KMS-11 (cell line): ENCODE measurements around the gene FAM171A2.

Source experiments
- H2AFZ ChIP-seq: fragments of 200-600 bp; sonication (generic); 2 replicates; pipeline ENCODE4 v1.6.1; 2016; ENCODE audit warnings: antibody characterized with exemption, mixed run types, low read depth
- H3K27ac ChIP-seq: fragments of 200-600 bp; sonication (generic); 2 replicates; pipeline ENCODE4 v1.6.1; 2016; ENCODE audit warnings: mild to moderate bottlenecking, mixed run types
- H3K27me3 ChIP-seq: fragments of 200-600 bp; sonication (generic); 2 replicates; pipeline ENCODE4 v1.6.1; 2017; ENCODE audit warnings: mild to moderate bottlenecking, low read depth, mixed run types, moderate library complexity; ENCODE audit not compliant: insufficient read depth
- H3K36me3 ChIP-seq: fragments of 200-600 bp; sonication (generic); 2 replicates; pipeline ENCODE4 v1.6.1; 2017; ENCODE audit warnings: mild to moderate bottlenecking, mixed run types; ENCODE audit not compliant: insufficient read depth
- H3K4me1 ChIP-seq: fragments of 200-600 bp; sonication (generic); 2 replicates; pipeline ENCODE4 v1.6.1; 2016; ENCODE audit warnings: mild to moderate bottlenecking, low read depth, mixed run types; ENCODE audit not compliant: poor library complexity, severe bottlenecking
- H3K4me2 ChIP-seq: fragments of 200-600 bp; sonication (generic); 2 replicates; pipeline ENCODE4 v1.7.0; 2016; ENCODE audit warnings: mild to moderate bottlenecking, mixed run types
- H3K4me3 ChIP-seq: fragments of 200-600 bp; sonication (generic); IDR thresholded peaks from 2 replicates; pipeline ENCODE4 v1.6.1; 2017; ENCODE audit warnings: low read depth, low read length, mixed read lengths; ENCODE audit not compliant: insufficient read depth
- H3K79me2 ChIP-seq: fragments of 200-600 bp; sonication (generic); 2 replicates; pipeline ENCODE4 v1.6.1; 2016; ENCODE audit warnings: low read depth, mixed run types; ENCODE audit not compliant: insufficient read depth
- H3K9ac ChIP-seq: fragments of 200-600 bp; sonication (generic); 2 replicates; pipeline ENCODE4 v1.6.1; 2016; ENCODE audit warnings: mild to moderate bottlenecking, mixed run types
- H4K20me1 ChIP-seq: fragments of 200-600 bp; sonication (generic); 2 replicates; pipeline ENCODE4 v1.6.1; 2016; ENCODE audit warnings: mild to moderate bottlenecking, mixed run types; ENCODE audit not compliant: insufficient read depth
- CTCF ChIP-seq: fragments of 200-600 bp; sonication (generic); conservative IDR thresholded peaks from 2 replicates; pipeline ENCODE4 v1.6.1; 2017; ENCODE audit warnings: low read depth, mild to moderate bottlenecking, antibody characterized with exemption, low read length, moderate library complexity, mixed read lengths

FAM171A2 gene

DNA sequence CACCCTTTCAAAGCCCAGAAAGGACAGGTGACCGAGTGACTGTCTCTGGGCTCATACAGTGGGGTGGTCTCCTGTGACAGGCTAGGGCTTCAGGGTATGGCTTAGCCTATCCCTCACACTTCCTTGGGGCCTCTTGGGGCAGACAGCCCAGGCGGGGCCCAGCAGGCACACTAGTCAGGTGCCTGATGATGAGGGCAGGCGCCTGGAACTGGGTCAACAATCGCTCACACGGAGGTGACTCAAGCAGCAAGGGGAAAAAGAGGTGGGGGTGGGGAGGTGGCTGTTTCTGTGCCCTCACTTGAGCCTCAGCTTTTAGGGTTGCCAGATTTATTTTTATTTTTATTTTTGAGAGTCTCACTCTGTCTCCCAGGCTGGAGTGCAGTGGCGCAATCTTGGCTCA lies 25.0 kb downstream of the FAM171A2 start:
- H3K9ac ChIP-seq, result no peak overlapping the region
- no peak overlapping the region for H2AFZ ChIP-seq
- H4K20me1 ChIP-seq, result no peaks in the 10 kb centered on the region
- H3K4me3 ChIP-seq, result no peak overlapping the region
- peaks cover 3% of the 10 kb centered on the region; the same call in 1 of the 2 replicates for H3K27me3 ChIP-seq
- TF ChIP-seq CTCF, result no peak
- H3K27ac ChIP-seq, result no peak overlapping the region
- H3K79me2 ChIP-seq, result no peaks in the 10 kb centered on the region
- no peaks in the 10 kb centered on the region for H3K36me3 ChIP-seq
- no peak overlapping the region for H3K4me2 ChIP-seq
- no peaks in the 10 kb centered on the region for H3K4me1 ChIP-seq

GRCh38 chr17:44335968-44336367 lies 27.7 kb downstream of the FAM171A2 start:
- no peaks in the 10 kb centered on the region for H4K20me1 ChIP-seq
- no peak overlapping the region for H3K9ac ChIP-seq
- no peak overlapping the region for H3K27ac ChIP-seq
- peaks cover 9% of the 10 kb centered on the region for H3K4me1 ChIP-seq
- no peaks in the 10 kb centered on the region for H3K36me3 ChIP-seq
- no peak overlapping the region for H3K4me3 ChIP-seq
- H3K79me2 ChIP-seq, result no peaks in the 10 kb centered on the region
- H3K4me2 ChIP-seq, result no peak overlapping the region
- H3K27me3 ChIP-seq, result no peaks in the 10 kb centered on the region
- H2AFZ ChIP-seq, result no peak overlapping the region
- TF ChIP-seq CTCF, result no peak

- Histone ChIP-seq H3K9ac (no peak overlapping the region), H3K27me3 (no peaks in the 10 kb centered on the region), H2AFZ (no peak overlapping the region), H3K27ac (no peak overlapping the region), H3K4me2 (no peak overlapping the region), H4K20me1 (no peaks in the 10 kb centered on the region), H3K79me2 (no peaks in the 10 kb centered on the region), H3K4me3 (no peak overlapping the region), H3K36me3 (no peaks in the 10 kb centered on the region), H3K4me1 (peaks cover 11% of the 10 kb centered on the region)
- no peak for TF ChIP-seq CTCF
Measured at GRCh38 chr17:44335564-44335963, 28.1 kb downstream of the FAM171A2 start.

DNA sequence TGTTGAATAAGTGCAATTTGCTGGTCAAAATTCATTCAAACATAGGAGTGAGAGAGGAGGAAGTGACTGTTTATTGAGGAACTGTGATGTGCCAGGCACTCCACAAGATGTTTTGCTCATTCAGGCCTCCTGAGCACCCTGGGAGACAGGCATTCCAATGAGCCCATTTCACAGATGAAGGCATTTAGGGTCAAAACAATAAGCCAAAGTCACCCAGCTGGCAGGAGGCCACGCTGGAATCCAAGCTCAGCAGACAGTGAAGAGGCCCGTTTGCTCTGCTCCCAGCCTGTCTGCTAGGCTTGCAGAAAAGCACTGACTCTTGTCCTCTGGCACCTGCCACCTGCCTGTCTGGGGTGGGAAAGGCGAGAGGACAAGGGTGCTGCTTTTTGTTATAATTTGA lies 28.9 kb downstream of the FAM171A2 start:
- H3K4me2 ChIP-seq, result no peak overlapping the region
- TF ChIP-seq CTCF, result no peak

GRCh38 chr17:44334315-44334714 lies 29.3 kb downstream of the FAM171A2 start:
- Histone ChIP-seq H3K9ac (no peak overlapping the region), H3K27me3 (no peaks in the 10 kb centered on the region), H3K36me3 (no peaks in the 10 kb centered on the region), H2AFZ (peak overlapping the region; percentile 29; the same call in 1 of the 2 replicates), H4K20me1 (no peaks in the 10 kb centered on the region), H3K4me2 (no peak overlapping the region), H3K27ac (no peak overlapping the region), H3K4me1 (peaks cover 11% of the 10 kb centered on the region), H3K79me2 (no peaks in the 10 kb centered on the region), H3K4me3 (no peak overlapping the region)
- TF ChIP-seq CTCF, result no peak

More for the DNA sequence above, 28.9 kb downstream of the FAM171A2 start:
- Histone ChIP-seq H3K27me3 (no peaks in the 10 kb centered on the region), H4K20me1 (no peaks in the 10 kb centered on the region), H3K36me3 (no peaks in the 10 kb centered on the region), H3K4me1 (peaks cover 11% of the 10 kb centered on the region), H3K27ac (no peak overlapping the region), H2AFZ (peak overlapping the region; percentile 29; the same call in 1 of the 2 replicates), H3K4me3 (no peak overlapping the region), H3K9ac (no peak overlapping the region), H3K79me2 (no peaks in the 10 kb centered on the region)
